HepG2 (cell line): ENCODE data around the gene FTL. TPM values are rescaled to one million over a fixed set of nuclear protein-coding genes. Genes with fewer than 3 reads are reported as not detected.
A peak's percentile ranks its signal among the peaks of the same experiment; 100 is the strongest.

ENCODE experiments used
- ATF2 ChIP-seq: sonication (generic); formaldehyde crosslinking; IDR thresholded peaks from 2 replicates; pipeline ENCODE4 v1.4.0; 2020; ENCODE audit warnings: missing genetic modification reagents
- CHD4 ChIP-seq: fragments of 200-600 bp; sonication (generic); IDR thresholded peaks from 2 replicates; pipeline ENCODE4 v1.7.0; 2017; ENCODE audit warnings: mild to moderate bottlenecking, low read length, borderline replicate concordance
- DNMT3B ChIP-seq: conservative IDR thresholded peaks from 2 replicates; pipeline ENCODE4 v1.6.1; 2016; ENCODE audit warnings: missing biosample characterization, control low read depth
- EZH2 ChIP-seq: conservative IDR thresholded peaks from 2 replicates; pipeline ENCODE4 v1.6.1; 2012; ENCODE audit warnings: mild to moderate bottlenecking, low read depth, low read length, moderate library complexity
- KMT2A ChIP-seq: sonication (generic); formaldehyde crosslinking; IDR thresholded peaks from 2 replicates; pipeline ENCODE4 v1.4.0; 2020; ENCODE audit warnings: missing genetic modification reagents
- MAFG ChIP-seq: sonication (generic); formaldehyde crosslinking; IDR thresholded peaks from 2 replicates; pipeline ENCODE4 v1.5.1; 2020; ENCODE audit warnings: mild to moderate bottlenecking, missing genetic modification reagents
- ONECUT2 ChIP-seq: sonication (generic); formaldehyde crosslinking; IDR thresholded peaks from 2 replicates; pipeline ENCODE4 v1.4.0; 2020; ENCODE audit warnings: missing genetic modification reagents
- REXO4 ChIP-seq: sonication (generic); formaldehyde crosslinking; IDR thresholded peaks from 2 replicates; pipeline ENCODE4 v1.8.0; 2022; ENCODE audit warnings: missing genetic modification reagents, mild to moderate bottlenecking, borderline replicate concordance
- SKIL ChIP-seq: sonication (generic); formaldehyde crosslinking; IDR thresholded peaks from 2 replicates; pipeline ENCODE4 v1.8.0; 2022; ENCODE audit warnings: missing genetic modification reagents, mild to moderate bottlenecking, moderate library complexity, borderline replicate concordance
- SUZ12 ChIP-seq: fragments of 150-350 bp; IDR thresholded peaks from 2 replicates; pipeline ENCODE4 v1.6.1; 2014; ENCODE audit warnings: low read depth, low read length
- TBL1XR1 ChIP-seq: fragments of 150-350 bp; IDR thresholded peaks from 2 replicates; pipeline ENCODE4 v1.6.1; 2014; ENCODE audit warnings: borderline replicate concordance, low read length; ENCODE audit not compliant: partially characterized antibody
- ZNF18 ChIP-seq: sonication (generic); formaldehyde crosslinking; IDR thresholded peaks from 2 replicates; pipeline ENCODE4 v1.8.0; 2022; ENCODE audit warnings: mild to moderate bottlenecking, missing genetic modification reagents; ENCODE audit not compliant: insufficient replicate concordance
- ZNF556 ChIP-seq: sonication (generic); formaldehyde crosslinking; IDR thresholded peaks from 2 replicates; pipeline ENCODE4 v1.4.0; 2020; ENCODE audit warnings: mild to moderate bottlenecking, missing genetic modification reagents, borderline replicate concordance
- ZNF790 ChIP-seq: sonication (generic); formaldehyde crosslinking; IDR thresholded peaks from 2 replicates; pipeline ENCODE4 v1.8.0; 2022; ENCODE audit warnings: missing genetic modification reagents, mild to moderate bottlenecking, borderline replicate concordance
- polyA plus RNA-seq, 8 experiments: library from polyadenylated mRNA; depleted of rRNA in 3 of 8; stranded (reverse) in 7 of 8; unstranded in 1 of 8; fragments of >200 nt; fragmentation: Illumina TruSeq in 4 of 8; extraction: Trizol in 4 of 8; gene quantifications; 2 replicates each; pipeline versions ENCODE4 v1.2.1 to v1.2.3, GENCODE V29; 2011 to 2016; ENCODE audit warnings: low read depth in 4 of 8, missing spikeins in 1 of 8, mixed read lengths in 1 of 8; ENCODE audit not compliant: insufficient read depth in 1 of 8
- total RNA-seq, 5 experiments: library from RNA; depleted of rRNA; stranded (reverse); fragments of >200 nt; fragmentation: Illumina TruSeq; extraction: Trizol; gene quantifications; 2 replicates each; pipeline ENCODE4 v1.2.3, GENCODE V29; 2016; ENCODE audit warnings: low read depth in 1 of 5
- TF ChIP-seq, protein P1 (sequence below): sonication (generic); formaldehyde crosslinking; IDR thresholded peaks from 2 replicates; pipeline ENCODE4 v1.4.0; 2020; ENCODE audit warnings: missing genetic modification reagents
- TF ChIP-seq, protein P2 (sequence below), 2 experiments: sonication (generic) in 1 of 2; formaldehyde crosslinking in 1 of 2; IDR thresholded peaks; 2 replicates each; pipeline versions ENCODE4 v1.5.1 to v1.6.1; 2011 to 2020; ENCODE audit warnings: borderline replicate concordance in 1 of 2, low read depth in 1 of 2, low read length in 1 of 2, mild to moderate bottlenecking in 1 of 2, missing genetic modification reagents in 1 of 2, moderate library complexity in 1 of 2

FTL gene
- total and polyA plus RNA-seq, 2 of the 13 experiments (the other 11 are each of a cell fraction or from before 2014, with no cell fraction given), result 2,721 to 8,800 TPM

DNA sequence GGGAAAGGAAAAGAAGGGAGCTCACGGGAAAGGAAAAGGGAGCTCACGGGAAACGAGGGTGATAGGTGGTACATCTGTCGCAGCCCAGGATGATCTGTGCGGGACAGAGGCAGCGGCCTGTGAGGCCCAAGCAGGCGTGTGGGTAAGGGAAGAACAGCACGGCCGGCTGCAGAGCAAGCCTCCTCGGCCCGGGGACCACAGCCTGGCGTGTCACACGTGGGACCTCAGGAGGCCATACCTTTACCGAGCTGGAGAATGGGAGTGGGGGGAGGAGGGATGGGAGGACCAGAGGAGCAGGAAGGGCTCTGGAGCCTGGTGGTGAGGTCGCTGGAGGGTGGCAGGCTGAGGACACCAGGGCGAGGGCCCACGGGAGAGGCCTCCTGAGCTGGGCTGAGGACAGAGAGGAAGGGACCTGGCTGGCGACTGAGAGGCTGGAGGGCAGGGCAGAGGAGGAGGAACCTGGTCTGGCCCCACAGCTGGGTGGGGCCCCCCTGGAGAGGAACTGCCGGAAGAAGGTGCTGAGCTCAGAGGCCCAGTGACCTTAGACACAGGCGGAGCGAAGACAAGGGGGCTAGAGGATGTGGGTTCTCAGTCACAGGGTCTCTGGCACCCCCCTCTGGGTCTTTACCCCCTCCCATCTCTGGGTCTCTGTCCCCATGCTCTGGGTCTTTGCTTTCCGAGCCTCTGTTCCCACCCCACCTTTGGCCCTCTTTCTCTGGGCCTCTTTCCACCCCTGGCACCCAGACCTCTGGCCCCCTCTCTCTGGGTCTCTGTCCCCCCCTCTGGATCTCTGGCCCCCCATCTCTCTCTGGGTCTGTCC is 2.9 kb upstream of the FTL start (continued):
- TF ChIP-seq ONECUT2 (0 out of 2 replicates have a peak, but pooled peaks have one; percentile 11), CHD4 (no peak), ZNF556 (CRISPR knock-in tag) (peak; percentile 88; the same call in 1 of the 2 replicates), ATF2 (CRISPR knock-in tag) (peak; percentile 79), DNMT3B (CRISPR knock-in tag) (peak; percentile 77), EZH2 (no peak), REXO4 (CRISPR knock-in tag) (0 out of 2 replicates have a peak, but pooled peaks have one; percentile 13), ZNF790 (CRISPR knock-in tag) (peak; percentile 76; the same call in 1 of the 2 replicates), SUZ12 (no peak), KMT2A (CRISPR knock-in tag) (no peak), SKIL (CRISPR knock-in tag) (peak; percentile 76), MAFG (CRISPR knock-in tag) (no peak), ZNF18 (no peak), TBL1XR1 (no peak)
- TF ChIP-seq, protein P1, sequence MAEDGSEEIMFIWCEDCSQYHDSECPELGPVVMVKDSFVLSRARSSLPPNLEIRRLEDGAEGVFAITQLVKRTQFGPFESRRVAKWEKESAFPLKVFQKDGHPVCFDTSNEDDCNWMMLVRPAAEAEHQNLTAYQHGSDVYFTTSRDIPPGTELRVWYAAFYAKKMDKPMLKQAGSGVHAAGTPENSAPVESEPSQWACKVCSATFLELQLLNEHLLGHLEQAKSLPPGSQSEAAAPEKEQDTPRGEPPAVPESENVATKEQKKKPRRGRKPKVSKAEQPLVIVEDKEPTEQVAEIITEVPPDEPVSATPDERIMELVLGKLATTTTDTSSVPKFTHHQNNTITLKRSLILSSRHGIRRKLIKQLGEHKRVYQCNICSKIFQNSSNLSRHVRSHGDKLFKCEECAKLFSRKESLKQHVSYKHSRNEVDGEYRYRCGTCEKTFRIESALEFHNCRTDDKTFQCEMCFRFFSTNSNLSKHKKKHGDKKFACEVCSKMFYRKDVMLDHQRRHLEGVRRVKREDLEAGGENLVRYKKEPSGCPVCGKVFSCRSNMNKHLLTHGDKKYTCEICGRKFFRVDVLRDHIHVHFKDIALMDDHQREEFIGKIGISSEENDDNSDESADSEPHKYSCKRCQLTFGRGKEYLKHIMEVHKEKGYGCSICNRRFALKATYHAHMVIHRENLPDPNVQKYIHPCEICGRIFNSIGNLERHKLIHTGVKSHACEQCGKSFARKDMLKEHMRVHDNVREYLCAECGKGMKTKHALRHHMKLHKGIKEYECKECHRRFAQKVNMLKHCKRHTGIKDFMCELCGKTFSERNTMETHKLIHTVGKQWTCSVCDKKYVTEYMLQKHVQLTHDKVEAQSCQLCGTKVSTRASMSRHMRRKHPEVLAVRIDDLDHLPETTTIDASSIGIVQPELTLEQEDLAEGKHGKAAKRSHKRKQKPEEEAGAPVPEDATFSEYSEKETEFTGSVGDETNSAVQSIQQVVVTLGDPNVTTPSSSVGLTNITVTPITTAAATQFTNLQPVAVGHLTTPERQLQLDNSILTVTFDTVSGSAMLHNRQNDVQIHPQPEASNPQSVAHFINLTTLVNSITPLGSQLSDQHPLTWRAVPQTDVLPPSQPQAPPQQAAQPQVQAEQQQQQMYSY (CRISPR knock-in tag), result peak; percentile 24; the same call in 1 of the 2 replicates
- TF ChIP-seq, protein P2, sequence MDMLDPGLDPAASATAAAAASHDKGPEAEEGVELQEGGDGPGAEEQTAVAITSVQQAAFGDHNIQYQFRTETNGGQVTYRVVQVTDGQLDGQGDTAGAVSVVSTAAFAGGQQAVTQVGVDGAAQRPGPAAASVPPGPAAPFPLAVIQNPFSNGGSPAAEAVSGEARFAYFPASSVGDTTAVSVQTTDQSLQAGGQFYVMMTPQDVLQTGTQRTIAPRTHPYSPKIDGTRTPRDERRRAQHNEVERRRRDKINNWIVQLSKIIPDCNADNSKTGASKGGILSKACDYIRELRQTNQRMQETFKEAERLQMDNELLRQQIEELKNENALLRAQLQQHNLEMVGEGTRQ (IDR thresholded peaks at IDR 0.05; ENCODE audit: low read depth, low read length), result no peak
- TF ChIP-seq, protein P2 (CRISPR knock-in tag; IDR thresholded peaks at IDR 0.05; ENCODE audit: borderline replicate concordance), result no peak
